HEK293T (cell line): ENCODE results near the gene BRPF1.

Experiments
- CTCF ChIA-PET: fragments of 350-600 bp; formaldehyde crosslinking; extraction: SDS; loops from one replicate; lab custom pipeline; 2021; ENCODE audit warnings: antibody characterized with exemption, inconsistent platforms; lab: Yijun Ruan, JAX
- POLR2A ChIA-PET: fragments of 350-600 bp; formaldehyde crosslinking; extraction: SDS; loops from one replicate; lab custom pipeline; 2020; ENCODE audit warnings: antibody characterized with exemption, inconsistent platforms; lab: Yijun Ruan, JAX
- DNase-seq: peaks from one replicate; pipeline ENCODE4 v3.0.0; 2012; ENCODE audit warnings: mixed read lengths; ENCODE audit errors: extremely low spot score
- ARNT ChIP-seq: fragments of 450-650 bp; IDR thresholded peaks from 2 replicates; pipeline ENCODE4 v1.6.1; 2017; ENCODE audit warnings: mild to moderate bottlenecking
- BHLHE40 ChIP-seq: fragments of 450-650 bp; IDR thresholded peaks from 2 replicates; pipeline ENCODE4 v1.6.1; 2016; ENCODE audit warnings: mild to moderate bottlenecking, moderate library complexity, borderline replicate concordance
- CTBP1 ChIP-seq: fragments of 450-650 bp; IDR thresholded peaks from 2 replicates; pipeline ENCODE4 v1.6.1; 2016; ENCODE audit warnings: borderline replicate concordance
- ELF4 ChIP-seq: fragments of 450-650 bp; IDR thresholded peaks from 2 replicates; pipeline ENCODE4 v1.6.1; 2017; ENCODE audit warnings: antibody characterized with exemption
- FOXA1 ChIP-seq: fragments of 450-650 bp; IDR thresholded peaks from 2 replicates; pipeline ENCODE4 v1.6.1; 2016; ENCODE audit warnings: mild to moderate bottlenecking
- FOXK2 ChIP-seq: fragments of 450-650 bp; IDR thresholded peaks from 2 replicates; pipeline ENCODE4 v1.6.1; 2016; ENCODE audit warnings: mild to moderate bottlenecking
- FOXM1 ChIP-seq: fragments of 450-650 bp; IDR thresholded peaks from 2 replicates; pipeline ENCODE4 v1.6.1; 2017; ENCODE audit warnings: mild to moderate bottlenecking, borderline replicate concordance
- HDGF ChIP-seq: fragments of 450-650 bp; IDR thresholded peaks from 2 replicates; pipeline ENCODE4 v1.6.1; 2017; ENCODE audit warnings: antibody characterized with exemption, borderline replicate concordance
- L3MBTL2 ChIP-seq: fragments of 450-650 bp; conservative IDR thresholded peaks from 2 replicates; pipeline ENCODE4 v1.6.1; 2016; ENCODE audit warnings: mild to moderate bottlenecking
- LEF1 ChIP-seq: fragments of 450-650 bp; IDR thresholded peaks from 2 replicates; pipeline ENCODE4 v1.6.1; 2017; ENCODE audit warnings: mild to moderate bottlenecking, borderline replicate concordance
- NFRKB ChIP-seq: fragments of 450-650 bp; IDR thresholded peaks from 2 replicates; pipeline ENCODE4 v1.6.1; 2016; ENCODE audit warnings: mild to moderate bottlenecking, moderate library complexity
- SP1 ChIP-seq: fragments of 450-650 bp; IDR thresholded peaks from 2 replicates; pipeline ENCODE4 v1.6.1; 2017
- SUZ12 ChIP-seq: fragments of 450-650 bp; IDR thresholded peaks from 2 replicates; pipeline ENCODE4 v1.6.1; 2016; ENCODE audit warnings: mild to moderate bottlenecking
- TARDBP ChIP-seq: fragments of 450-650 bp; IDR thresholded peaks from 2 replicates; pipeline ENCODE4 v1.6.1; 2016
- ZNF384 ChIP-seq: fragments of 450-650 bp; IDR thresholded peaks from 2 replicates; pipeline ENCODE4 v1.6.1; 2016
- TF ChIP-seq, protein P1 (sequence below): fragments of 450-650 bp; IDR thresholded peaks from 2 replicates; pipeline ENCODE4 v1.6.1; 2016

Gene BRPF1

DNA sequence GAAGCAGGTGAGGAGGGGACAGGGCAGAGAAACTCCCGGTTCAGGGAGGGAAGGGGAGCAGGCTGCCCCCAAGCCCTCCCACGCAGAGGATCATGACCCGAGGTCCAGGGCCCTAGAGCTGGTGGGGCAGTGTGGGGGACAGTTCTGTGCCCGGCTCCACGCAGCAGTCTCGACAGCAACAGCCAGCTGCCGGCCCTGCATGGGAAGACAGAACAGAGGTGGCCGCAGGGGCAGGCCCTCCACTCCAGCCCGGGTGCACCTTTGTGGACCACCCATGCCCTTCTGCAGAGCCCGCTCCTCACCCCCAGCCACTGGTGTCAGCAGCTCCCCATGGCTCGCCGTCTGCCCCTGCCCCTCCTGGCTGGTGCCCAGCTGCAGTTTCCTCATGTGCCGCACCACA is 25.9 kb downstream of the BRPF1 start:
- TF ChIP-seq FOXA1 (no peak), FOXK2 (no peak), CTBP1 (no peak), ELF4 (no peak), SUZ12 (no peak), FOXM1 (no peak), TARDBP (no peak), LEF1 (no peak), L3MBTL2 (no peak), ZNF384 (no peak), HDGF (no peak), NFRKB (no peak)
- TF ChIP-seq, protein P1, sequence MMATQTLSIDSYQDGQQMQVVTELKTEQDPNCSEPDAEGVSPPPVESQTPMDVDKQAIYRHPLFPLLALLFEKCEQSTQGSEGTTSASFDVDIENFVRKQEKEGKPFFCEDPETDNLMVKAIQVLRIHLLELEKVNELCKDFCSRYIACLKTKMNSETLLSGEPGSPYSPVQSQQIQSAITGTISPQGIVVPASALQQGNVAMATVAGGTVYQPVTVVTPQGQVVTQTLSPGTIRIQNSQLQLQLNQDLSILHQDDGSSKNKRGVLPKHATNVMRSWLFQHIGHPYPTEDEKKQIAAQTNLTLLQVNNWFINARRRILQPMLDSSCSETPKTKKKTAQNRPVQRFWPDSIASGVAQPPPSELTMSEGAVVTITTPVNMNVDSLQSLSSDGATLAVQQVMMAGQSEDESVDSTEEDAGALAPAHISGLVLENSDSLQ, result no peak
- no peak for DNase-seq
- ChIA-PET CTCF (no interaction called here), POLR2A (interaction anchor here (0.8 kb wide), 1 partner anchor 12 kb away, joined by 4 read pairs; the partner anchor contains the start of gene CAMK1)

DNA sequence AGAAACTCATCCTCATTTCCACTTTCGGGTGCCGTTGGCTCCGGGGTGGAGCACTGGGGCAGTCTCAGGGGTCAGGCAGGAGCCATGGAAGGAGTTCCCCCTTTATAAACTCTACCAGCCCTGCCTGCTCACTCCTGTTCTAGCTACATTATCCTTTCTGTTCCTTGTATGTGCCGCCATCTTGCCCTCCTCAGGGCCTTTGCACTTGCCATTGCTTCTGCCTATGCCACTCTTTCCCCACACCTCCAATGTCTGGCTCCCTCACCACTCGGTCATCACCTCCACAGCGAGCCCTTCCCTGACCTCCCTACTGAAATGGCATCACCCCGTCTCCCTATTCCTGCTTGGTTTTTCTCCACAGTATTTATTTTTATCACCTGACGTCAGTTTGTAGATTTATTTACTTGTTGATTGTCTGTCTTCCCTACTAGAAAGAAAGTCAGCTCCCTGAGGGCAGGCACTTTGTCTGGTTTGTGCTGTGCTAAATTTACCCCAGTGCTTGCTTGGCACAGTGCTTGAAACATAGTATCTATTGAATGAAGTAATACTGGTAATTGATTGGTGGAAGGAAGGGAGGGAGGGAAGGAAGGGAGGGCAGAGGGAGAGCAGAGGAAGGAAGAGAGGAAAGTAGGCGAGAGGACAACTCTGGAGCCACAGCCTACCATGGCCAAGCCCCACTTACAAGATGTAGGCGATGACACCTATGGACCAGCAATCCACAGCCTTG is 29.4 kb downstream of the BRPF1 start:
- ChIA-PET CTCF (no interaction called here), POLR2A (interaction anchor here (0.8 to 1.6 kb wide), 3 partner anchors 8 to 30 kb away, joined by 3 to 5 read pairs (median 4); partner anchors contain the start of genes BRPF1 and OGG1)
- DNase-seq, result no peak
- no peak for TF ChIP-seq CTBP1
- TF ChIP-seq ARNT, result no peak
- no peak for TF ChIP-seq L3MBTL2
- no peak for TF ChIP-seq LEF1
- no peak for TF ChIP-seq SUZ12
- TF ChIP-seq, protein P1, result no peak
- TF ChIP-seq ZNF384, result no peak
- TF ChIP-seq FOXM1, result no peak

DNA sequence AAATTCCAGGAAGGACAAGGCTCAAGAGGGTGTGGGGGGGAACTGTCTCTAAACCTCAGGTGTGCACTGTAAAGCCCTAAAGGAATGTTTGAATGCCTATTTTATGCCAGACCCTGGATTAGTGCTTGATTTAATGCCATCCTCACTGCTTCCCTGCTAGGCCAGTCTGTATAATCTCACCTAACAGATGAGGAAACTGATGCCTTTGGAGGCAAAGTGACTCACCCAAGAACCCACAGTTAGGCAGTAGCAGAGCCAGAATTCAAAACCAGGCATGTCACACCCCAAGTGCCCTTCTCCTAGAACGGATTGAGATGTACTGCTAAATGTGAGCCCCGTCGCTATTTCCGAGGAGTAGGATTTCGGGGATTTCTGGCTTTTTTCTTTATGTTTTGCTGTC is 30.4 kb downstream of the BRPF1 start:
- ChIA-PET POLR2A (no interaction called here), CTCF (no interaction called here)
- TF ChIP-seq FOXM1 (no peak), BHLHE40 (no peak), HDGF (no peak), ZNF384 (no peak), CTBP1 (no peak), SP1 (no peak), FOXK2 (no peak)
- no peak for DNase-seq

DNA sequence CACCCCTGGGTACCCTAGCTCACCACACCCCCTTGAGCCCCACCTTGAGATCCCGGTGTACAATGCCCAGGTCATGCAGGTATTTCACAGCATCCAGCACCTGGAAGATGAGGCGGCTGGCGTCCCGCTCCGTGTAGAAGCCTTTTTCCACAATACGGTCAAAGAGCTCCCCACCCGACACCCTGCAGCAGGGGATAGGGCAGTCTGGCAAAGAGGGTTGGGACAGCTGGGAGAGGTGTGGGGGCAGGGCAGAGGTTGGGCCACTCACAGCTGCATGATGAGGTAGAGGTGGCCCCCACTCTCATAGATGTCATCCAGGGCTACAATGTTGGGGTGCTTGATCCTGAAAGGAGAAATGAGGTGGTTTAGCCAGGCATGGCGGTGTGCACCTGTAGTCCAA is 31.3 kb downstream of the BRPF1 start:
- TF ChIP-seq SP1 (no peak), ARNT (no peak), FOXA1 (no peak), TARDBP (no peak), FOXM1 (no peak)
- DNase-seq, result no peak
- CTCF ChIA-PET, result no interaction called here
- POLR2A ChIA-PET, result interaction anchor here (0.6 kb wide), 1 partner anchor 36 kb away, joined by 3 read pairs; no protein-coding TSS in a partner anchor

DNA sequence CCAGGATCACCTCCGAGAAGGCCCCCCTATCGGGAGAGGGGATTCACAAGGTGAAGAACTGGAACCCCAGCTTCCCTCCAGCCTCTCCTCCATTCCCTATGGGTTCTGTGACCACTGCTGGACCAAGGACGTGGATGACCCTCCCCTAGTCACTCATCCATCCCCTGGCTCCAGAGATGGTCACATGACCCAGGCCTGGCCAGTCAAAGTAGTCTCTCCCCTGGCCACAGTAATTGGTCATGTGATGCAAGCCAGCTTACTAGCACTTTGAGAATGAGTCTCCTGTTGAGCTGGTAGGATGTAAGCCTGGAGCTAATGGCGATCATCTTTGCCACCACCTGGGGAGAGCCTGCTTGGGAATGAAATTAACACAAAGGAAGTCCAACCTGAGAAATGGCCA is 34.3 kb downstream of the BRPF1 start:
- POLR2A ChIA-PET, result no interaction called here
- CTCF ChIA-PET, result no interaction called here
- DNase-seq, result peak; percentile 31
- TF ChIP-seq FOXM1 (no peak), ELF4 (no peak), SUZ12 (no peak)

DNA sequence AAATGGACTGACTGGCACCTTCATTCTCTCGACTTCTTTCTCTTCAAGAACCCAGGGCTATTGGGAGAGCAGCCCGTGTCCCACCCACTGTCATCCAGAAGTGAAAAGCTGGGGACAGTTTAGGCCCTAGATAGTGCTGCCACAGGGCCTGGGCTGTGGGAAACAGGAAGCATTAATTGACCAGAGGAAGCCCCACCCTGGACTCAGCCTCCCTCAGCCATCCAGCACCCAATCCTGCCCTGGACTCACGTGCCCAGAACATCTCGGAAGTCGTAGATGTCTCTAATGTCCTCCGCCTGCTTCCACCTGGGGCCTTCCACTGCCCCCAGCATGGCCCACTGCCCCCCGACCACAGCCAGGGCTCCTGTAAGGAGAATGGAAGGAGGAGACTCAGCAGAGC is 35.9 kb downstream of the BRPF1 start:
- TF ChIP-seq CTBP1 (no peak), SUZ12 (no peak), TARDBP (no peak), ELF4 (no peak)
- no peak for DNase-seq
- POLR2A ChIA-PET, result no interaction called here
- CTCF ChIA-PET, result no interaction called here

DNA sequence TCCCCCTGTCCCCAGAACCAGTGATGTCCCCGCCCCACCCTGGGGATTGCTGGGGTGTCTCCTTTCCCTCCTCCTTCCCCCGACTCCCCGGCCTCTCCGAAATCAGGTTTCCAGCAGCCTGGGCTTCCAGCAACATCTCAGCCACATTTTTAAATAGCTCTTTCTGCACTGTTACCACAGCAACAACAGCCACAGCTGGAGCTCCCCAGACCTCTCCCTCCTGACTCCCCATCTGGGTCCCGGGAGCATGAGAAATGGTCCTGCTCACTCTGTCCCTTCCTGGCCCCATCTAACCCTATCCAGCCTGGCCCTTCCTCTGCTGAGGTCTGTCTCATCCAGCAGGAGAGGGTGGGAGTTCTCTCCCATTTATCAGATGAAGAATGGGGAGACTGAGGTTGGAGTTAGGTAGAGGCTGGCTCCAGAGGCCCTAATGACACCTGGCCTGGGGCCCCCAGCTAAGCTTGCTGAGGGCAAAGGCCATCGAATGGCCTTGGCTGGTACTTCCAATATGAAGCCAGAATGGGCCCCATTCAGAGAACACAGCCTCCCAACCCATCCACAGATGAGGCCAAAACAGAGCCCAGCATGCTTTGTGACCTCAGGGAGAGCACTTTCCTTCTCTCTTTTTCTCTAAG is 36.7 kb downstream of the BRPF1 start:
- TF ChIP-seq LEF1, result no peak
- no peak for TF ChIP-seq FOXA1
- TF ChIP-seq SP1, result no peak
- TF ChIP-seq, protein P1, result no peak
- ChIA-PET CTCF (no interaction called here), POLR2A (interaction anchor here (0.6 to 2.3 kb wide), 5 partner anchors 7 to 24 kb away, joined by 3 to 10 read pairs (median 3); partner anchors contain the start of genes ARPC4, OGG1 and TADA3)
- DNase-seq, result no peak
